HG03103 (cell line): ENCODE measurements around the gene NKX2-4.
"Not testable (repeated sequence)": the region's sequence is repeated elsewhere in the genome, so short reads cannot be mapped to it uniquely, and the experiment has no call there.

Experiments
- ATAC-seq: cut with Tn5 transposase; IDR thresholded peaks from one replicate; pipeline ENCODE4 v1.9.1; 2021; ENCODE audit warnings: low read depth; ENCODE audit not compliant: unreplicated experiment

NKX2-4 gene

GRCh38 chr20:21397341-21398108, at the start of gene NKX2-4:
Gene NKX2-4 (minus strand): TSS chr20:21397526. CDS start chr20:21397399, 127 bp downstream.
- ATAC-seq: no peak

- no peak for ATAC-seq
Measured at GRCh38 chr20:21437816-21438215, 40.5 kb upstream of the NKX2-4 start.

- no peak for ATAC-seq
Measured at GRCh38 chr20:21437248-21437647, 39.9 kb upstream of the NKX2-4 start.

GRCh38 chr20:21436205-21436604, 38.9 kb upstream of the NKX2-4 start:
- ATAC-seq: no peak

- no peak for ATAC-seq
Measured at GRCh38 chr20:21435576-21435975, 38.2 kb upstream of the NKX2-4 start.

GRCh38 chr20:21433329-21433890, 36.1 kb upstream of the NKX2-4 start:
- no peak for ATAC-seq

DNA sequence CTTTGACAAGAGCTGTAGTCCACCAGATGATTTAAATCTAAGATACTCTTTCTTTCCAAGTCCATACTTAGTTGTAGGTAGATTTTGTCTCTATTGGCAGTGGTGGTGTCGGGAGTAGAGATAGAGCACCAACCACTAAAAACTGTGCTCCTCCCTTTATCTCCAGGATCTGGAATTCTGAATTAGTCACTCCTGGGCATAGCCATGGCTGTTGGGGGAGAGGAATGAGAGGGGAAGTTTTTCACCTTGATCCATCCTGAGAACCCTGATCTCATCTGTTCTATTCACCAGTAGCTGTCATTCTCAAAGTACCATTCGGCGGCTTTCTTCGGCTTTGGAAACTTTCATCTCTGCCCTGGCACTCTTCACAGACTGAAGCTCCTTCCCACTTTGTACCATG, 35.6 kb upstream of the NKX2-4 start:
- no peak for ATAC-seq

DNA sequence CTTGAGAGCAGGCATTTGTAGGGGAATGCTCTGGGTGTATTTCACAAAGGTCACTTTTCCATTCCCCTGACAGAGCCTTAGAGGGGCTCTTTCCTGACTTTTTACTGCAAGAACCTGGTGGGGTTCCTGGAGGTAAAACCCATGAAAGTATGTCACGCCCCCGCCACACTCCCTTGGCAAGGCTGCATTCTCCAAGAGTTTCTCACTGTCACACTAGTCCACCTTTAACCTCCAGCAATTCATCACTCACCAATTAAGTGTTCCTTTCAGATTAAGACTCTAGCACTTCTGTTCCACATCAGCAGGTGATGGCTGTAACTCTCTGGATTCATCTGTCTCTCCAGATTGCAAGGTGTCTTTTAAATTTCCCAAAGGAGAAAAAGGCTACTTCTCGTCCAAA, 32.7 kb upstream of the NKX2-4 start:
- no peak for ATAC-seq

- ATAC-seq: no peak
Measured at GRCh38 chr20:21424846-21425245, 27.5 kb upstream of the NKX2-4 start.

DNA sequence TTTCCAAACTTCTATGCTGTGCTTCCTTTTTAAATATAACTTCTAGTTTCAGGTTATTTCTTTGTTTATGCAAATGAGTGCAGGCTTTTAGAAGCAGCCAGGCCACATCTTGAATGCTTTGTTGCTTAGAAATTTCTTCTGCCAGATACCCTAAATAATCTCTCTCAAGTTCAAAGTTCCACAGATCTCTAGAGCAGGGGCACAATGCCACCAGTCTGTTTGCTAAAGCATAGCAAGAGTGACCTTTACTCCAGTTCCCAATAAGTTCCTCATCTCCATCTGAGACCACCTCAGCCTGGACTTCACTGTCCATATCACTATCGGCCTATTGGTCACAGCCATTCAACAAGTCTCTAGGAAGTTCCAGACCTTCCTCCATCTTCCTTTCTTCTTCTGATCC, 26.4 kb upstream of the NKX2-4 start:
- not testable (repeated sequence) for ATAC-seq

- no peak for ATAC-seq
Measured at GRCh38 chr20:21421601-21422236, 24.4 kb upstream of the NKX2-4 start.

GRCh38 chr20:21419147-21419546, 21.8 kb upstream of the NKX2-4 start:
- not testable (repeated sequence) for ATAC-seq

DNA sequence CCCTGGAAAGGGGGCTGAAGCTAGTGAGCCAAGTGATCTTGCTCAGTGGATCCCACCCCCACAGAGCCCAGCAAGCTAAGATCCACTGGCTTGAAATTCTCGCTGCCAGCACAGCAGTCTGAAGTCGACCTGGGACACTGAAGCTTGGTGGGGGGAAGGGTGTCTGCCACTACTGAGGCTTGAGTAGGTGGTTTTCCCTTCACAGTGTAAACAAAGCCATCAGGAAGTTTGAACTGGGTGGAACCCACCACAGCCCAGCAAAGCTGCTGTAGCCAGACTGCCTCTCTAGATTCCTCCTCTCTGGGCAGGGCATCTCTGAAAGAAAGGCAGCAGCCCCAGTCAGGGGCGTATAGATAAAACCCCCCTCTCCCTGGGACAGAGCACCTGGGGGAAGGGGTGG, 16.7 kb upstream of the NKX2-4 start:
- ATAC-seq: not testable (repeated sequence)

DNA sequence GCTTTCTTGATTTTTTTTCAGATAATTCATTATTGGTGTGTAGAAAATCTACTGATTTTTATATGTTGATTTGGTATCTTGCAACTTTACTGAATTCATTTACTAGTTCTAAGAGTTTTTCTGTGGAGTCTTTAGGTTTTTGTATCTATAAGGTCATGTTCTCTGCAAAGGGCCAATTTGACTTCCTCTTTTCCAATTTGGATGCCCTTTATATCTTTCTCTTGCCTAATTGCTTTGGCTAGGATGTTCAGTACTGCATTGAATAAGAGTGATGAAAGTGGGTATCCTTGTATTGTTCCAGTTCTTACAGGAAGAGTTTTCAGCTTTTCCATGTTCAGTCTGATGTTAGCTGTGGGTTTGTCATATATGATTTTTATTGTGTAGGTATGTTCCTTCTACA, 14.4 kb upstream of the NKX2-4 start:
- ATAC-seq: no peak

DNA sequence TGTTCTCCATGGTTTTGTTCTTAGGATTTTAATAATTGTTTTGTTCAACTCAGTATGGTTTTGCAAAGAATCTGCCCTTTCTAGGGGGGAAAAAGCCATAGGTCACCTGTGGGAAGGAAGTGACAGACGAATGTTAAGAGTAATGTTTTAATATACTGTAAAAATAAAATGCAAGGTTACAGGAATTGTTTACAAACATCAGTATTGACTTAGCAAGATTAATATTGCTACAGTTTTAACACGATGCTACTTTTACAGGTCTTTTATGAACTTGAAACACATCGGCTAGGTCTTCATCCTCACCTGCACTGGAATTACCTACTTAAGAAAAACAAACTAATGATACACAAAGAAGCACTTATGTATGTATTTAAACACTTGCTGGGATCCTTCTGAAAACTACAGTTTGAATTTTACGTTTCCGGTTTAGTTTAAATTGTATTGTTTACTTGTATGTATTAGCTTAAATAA, 1.7 kb upstream of the NKX2-4 start:
- ATAC-seq: no peak

DNA sequence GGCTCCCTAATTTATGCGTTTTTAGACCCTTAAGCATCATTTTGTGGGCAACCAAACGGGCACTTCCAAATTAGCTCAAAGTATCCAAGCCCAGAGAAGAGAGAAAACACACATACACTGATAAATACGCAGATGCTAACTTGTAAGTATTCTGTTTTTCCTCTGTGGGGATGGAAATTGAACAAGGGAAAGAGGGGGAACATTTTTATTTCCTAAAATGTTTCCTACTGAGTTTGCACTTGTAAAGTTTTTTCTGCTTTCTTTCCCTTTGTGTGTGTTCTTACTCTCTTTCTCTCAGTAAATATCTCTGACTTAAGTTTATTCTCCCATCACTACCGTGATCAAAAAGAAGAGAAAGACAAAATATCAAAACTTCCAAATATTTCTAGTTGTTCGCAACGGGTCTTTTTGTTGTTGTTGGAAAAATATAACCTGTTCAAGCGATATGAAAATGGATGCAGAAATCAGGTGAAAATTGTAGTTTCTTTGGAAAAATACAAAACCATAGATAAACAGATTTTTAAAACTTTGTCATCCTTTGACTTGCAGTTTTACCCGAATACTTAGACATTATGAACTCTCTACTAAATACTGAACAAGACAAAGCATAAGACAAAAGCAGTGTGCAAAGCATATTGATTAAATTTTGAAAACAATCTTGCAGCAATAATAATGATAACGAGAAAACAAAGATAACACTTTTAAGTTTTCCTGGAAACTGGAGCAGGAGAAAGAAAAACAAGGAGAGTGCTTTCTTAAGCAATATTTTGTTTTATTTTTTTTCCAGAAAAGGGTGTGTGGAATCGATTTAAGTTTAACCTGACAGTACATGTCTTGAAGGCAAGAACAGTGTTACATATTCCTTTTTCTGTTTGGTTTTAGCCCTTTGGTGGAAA, 1.0 kb upstream of the NKX2-4 start:
- no peak for ATAC-seq

DNA sequence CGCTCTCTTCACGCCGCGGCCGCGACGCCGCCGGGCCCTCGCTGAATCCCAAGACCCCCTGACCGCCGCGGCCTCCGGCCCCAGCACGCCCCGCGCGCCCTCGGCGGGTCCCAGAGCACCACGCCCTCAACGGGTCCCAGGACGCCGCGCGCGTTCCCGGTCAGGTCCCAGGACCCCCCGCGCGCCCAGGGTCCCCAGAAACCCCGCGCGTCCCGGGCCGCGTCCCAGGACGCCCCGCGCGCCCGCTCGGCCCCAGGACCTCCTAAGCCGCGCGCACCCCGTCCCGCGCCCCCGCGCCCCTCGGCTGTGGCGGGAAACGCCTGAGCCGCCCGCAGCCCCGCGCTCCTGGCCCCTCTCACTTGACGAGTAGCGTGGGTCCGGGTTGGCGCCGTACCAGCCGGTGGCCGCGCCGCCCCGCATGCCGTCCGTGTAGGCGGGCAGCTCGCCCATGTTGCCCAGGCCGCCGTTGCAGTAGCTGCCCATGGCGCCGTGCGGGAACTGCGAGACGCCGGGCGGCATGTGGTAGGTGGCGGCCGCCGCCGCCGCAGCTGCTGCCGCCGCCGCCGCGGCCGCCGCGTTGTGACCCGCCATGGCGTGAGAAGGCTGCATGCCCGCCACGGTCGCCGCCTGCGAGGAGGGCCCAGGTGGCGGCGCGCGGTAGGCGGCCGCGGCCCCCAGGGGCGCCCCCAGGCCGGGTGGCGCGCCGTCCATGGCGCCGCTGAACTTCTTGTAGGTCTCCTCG, 556 bp downstream of the NKX2-4 start:
- no peak for ATAC-seq

DNA sequence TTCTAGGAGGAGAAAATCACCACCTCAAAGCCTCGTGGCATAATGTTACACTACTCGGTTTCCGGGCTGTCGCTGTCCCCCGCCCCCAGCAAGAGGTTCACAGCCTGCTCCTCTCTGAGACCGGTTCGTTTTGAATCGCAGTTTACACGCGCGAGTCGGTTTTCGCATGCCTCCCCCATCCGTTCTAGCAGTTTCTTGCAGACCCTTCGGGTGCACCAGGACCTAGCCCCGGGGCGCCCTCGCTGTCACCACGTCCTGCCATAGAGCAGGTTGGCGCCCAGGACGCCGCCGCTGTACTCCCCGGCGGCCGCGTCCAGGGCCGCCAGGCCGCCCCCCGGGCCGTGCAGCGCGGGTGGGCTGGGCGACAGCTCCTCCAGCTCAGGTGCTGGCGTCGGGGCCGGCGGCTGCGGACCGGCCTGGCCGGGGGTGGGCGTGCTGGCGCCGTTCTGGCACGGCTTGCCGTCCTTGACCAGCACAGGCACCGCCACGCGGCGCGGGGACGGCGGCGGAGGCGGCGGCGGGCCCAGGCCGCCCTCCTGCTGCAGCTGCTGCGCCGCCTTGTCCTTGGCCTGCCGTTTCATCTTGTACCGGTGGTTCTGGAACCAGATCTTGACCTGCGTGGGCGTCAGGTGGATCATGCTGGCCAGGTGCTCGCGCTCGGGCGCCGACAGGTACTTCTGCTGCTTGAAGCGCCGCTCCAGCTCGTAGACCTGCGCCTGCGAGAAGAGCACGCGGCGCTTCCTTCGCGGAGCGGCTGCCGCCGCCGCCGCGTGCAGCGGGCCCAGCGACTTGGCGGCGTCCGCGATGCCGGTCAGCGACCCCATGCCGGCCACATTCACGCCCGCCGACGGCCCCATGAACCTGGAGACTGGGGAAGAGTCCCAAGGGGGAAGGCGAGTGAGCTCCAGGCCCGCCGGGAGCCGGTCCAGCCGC, 1.4 kb downstream of the NKX2-4 start:
- ATAC-seq: no peak

DNA sequence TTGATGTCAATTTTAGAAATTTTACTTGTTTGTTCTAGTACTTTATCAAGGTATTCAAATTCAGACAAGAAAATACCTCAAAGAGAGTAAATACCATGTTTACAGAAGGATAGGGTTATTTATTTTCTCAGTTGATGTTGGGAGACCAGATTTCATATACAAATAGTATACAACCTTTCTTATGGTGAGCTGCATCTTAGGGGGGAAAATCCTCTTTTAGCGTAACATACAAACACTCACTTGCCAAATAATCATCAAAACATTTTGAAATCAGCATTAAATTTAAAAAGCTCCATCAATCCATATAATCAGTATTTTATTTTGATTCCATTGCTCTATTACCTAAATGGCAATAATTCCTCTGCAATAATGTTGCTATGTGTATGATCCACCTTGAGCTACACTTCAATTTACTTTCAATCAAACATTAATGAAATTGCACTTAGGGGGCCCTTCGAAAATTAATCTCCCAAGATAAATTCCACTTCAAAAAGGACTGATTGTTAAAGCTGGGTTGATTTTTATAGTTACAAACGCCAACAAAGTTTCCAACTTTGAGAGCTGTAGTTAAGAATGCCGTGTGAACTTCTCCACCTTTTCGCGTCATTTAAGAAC, 2.2 kb downstream of the NKX2-4 start:
- ATAC-seq: no peak
